Erythroblast (primary cell): ENCODE results near the gene DNASE1L3.

Source experiments
- GATA1 ChIP-seq: IDR thresholded peaks from 2 replicates; pipeline ENCODE4 v1.6.1; 2011; ENCODE audit warnings: low read depth, mild to moderate bottlenecking, control low read depth, low read length, moderate library complexity
- POLR2A ChIP-seq: IDR thresholded peaks from 2 replicates; pipeline ENCODE4 v1.6.1; 2011; ENCODE audit warnings: mild to moderate bottlenecking, low read length

DNA sequence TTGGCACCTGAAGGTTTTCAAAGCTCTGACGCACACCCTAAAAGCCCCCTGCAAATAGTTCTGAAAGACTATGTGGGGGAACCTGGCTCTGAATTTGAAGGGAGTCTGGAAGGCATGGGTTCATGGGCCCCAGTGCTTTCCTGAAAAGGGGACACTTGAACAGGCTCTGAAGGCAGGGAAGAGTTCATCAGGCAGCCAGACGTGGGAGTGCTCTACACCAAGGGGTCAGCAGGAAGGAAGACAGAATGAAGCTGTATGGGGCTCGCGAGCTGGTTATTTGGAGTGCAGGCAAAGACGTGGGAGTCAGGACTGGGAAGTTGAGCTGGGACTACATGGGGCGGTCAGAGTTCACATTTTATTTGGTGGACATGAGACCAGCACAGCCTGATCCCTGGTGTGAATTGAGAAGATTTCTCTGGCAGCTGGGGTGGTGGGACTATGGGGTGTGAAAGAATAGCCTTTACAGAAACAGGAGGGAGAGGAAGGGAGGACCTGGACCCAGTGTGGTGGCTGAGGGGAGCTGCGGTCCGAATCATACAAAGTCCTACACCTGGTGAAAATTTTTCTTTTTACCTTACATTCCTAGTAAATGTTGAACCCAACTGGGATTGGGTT, 39.4 kb upstream of the DNASE1L3 start:
- TF ChIP-seq POLR2A = no peak
- TF ChIP-seq GATA1 = no peak
